A549 (cell line): ENCODE measurements around the gene CHAC2. TPM values are rescaled to one million over a fixed set of nuclear protein-coding genes. Genes with fewer than 3 reads are reported as not detected.

Experiments used
- ATAC-seq, 2 experiments: fragments of 200-7000 bp in 1 of 2; fragments of >200 bp in 1 of 2; cut with Nextera tagmentation in 1 of 2; cut with Tn5 transposase in 1 of 2; 3 replicates each; pipeline versions ENCODE4 v1.8.0 to v1.9.1; 2018 to 2020; ENCODE audit warnings: mild to moderate bottlenecking in 1 of 2, moderate library complexity in 1 of 2
- CTCF ChIA-PET: fragments of 300-600 bp; sonication (Branson Sonifier 250); formaldehyde crosslinking; extraction: SDS; loops from one replicate; lab custom pipeline; 2021; ENCODE audit warnings: antibody characterized with exemption, inconsistent platforms; lab: Yijun Ruan, JAX
- POLR2A ChIA-PET: fragments of 350-600 bp; formaldehyde crosslinking; extraction: SDS; loops from one replicate; lab custom pipeline; 2021; ENCODE audit warnings: antibody characterized with exemption, inconsistent platforms; lab: Yijun Ruan, JAX
- DNase-seq, 2 experiments: peaks; one replicate each; pipeline versions ENCODE4 v3.0.0 to v3.0.0-alpha.2; 2011 to 2016; ENCODE audit warnings: low read depth in 1 of 2, low spot score in 1 of 2
- FAIRE-seq: peaks from 2 replicates; lab custom pipeline; 2011; peaks lifted over from hg19 to GRCh38; lab: Jason Lieb, UNC
- H3K27ac ChIP-seq, 2 experiments: fragments of >200 bp; sonication (Bioruptor Twin); formaldehyde crosslinking; 3 replicates each; pipeline ENCODE4 v1.5.1; 2016 to 2017
- H3K4me1 ChIP-seq: fragments of >200 bp; sonication (Bioruptor Twin); formaldehyde crosslinking; 3 replicates; pipeline ENCODE4 v1.6.1; 2016
- H3K4me2 ChIP-seq: fragments of >200 bp; sonication (Bioruptor Twin); formaldehyde crosslinking; 3 replicates; pipeline ENCODE4 v1.6.1; 2016
- H3K4me3 ChIP-seq: fragments of >200 bp; sonication (Bioruptor Twin); formaldehyde crosslinking; 3 replicates; pipeline ENCODE4 v1.5.1; 2016
- H3K9me3 ChIP-seq: fragments of >200 bp; sonication (Bioruptor Twin); formaldehyde crosslinking; 3 replicates; pipeline ENCODE4 v1.6.1; 2016
- CBX8 ChIP-seq: fragments of 200-600 bp; sonication (generic); IDR thresholded peaks from 2 replicates; pipeline ENCODE4 v1.6.1; 2016
- CHD2 ChIP-seq: fragments of 150-350 bp; IDR thresholded peaks from 2 replicates; pipeline ENCODE4 v1.6.1; 2014; ENCODE audit warnings: low read length; ENCODE audit not compliant: partially characterized antibody
- CTCF ChIP-seq: fragments of >200 bp; sonication (Bioruptor Twin); formaldehyde crosslinking; IDR thresholded peaks from 3 replicates; pipeline ENCODE4 v1.5.1; 2016
- E2F6 ChIP-seq: IDR thresholded peaks from 2 replicates; pipeline ENCODE4 v1.6.1; 2012; ENCODE audit warnings: low read depth, borderline replicate concordance
- EP300 ChIP-seq, 2 experiments: fragments of >200 bp; sonication (Bioruptor Twin); formaldehyde crosslinking; IDR thresholded peaks; 2 replicates in 1 of 2; 3 replicates in 1 of 2; pipeline ENCODE4 v1.6.1; 2016 to 2017
- GATA3 ChIP-seq: IDR thresholded peaks from 2 replicates; pipeline ENCODE4 v1.6.1; 2012; ENCODE audit warnings: borderline replicate concordance
- HDAC2 ChIP-seq: fragments of 200-600 bp; sonication (generic); IDR thresholded peaks from 2 replicates; pipeline ENCODE4 v1.6.1; 2016
- HMGXB4 ChIP-seq: fragments of 250-450 bp; sonication (Bioruptor Pico); IDR thresholded peaks from 2 replicates; pipeline ENCODE4 v1.5.0; 2021; ENCODE audit warnings: mild to moderate bottlenecking, moderate library complexity, borderline replicate concordance
- HOXA7 ChIP-seq: fragments of 250-450 bp; sonication (Bioruptor Pico); IDR thresholded peaks from 2 replicates; pipeline ENCODE4 v1.5.0; 2020; ENCODE audit warnings: mild to moderate bottlenecking, moderate library complexity
- HOXB13 ChIP-seq: fragments of 250-450 bp; sonication (Bioruptor Pico); IDR thresholded peaks from 2 replicates; pipeline ENCODE4 v1.5.0; 2020; ENCODE audit warnings: low read depth, mild to moderate bottlenecking, moderate library complexity
- JUN ChIP-seq, 2 experiments: fragments of >200 bp; sonication (Bioruptor Twin); formaldehyde crosslinking; IDR thresholded peaks; 2 replicates in 1 of 2; 3 replicates in 1 of 2; pipeline ENCODE4 v1.6.1; 2016 to 2017
- MAZ ChIP-seq: fragments of 150-350 bp; IDR thresholded peaks from 2 replicates; pipeline ENCODE4 v1.6.1; 2014; ENCODE audit warnings: antibody characterized with exemption, low read depth, low read length, borderline replicate concordance
- NFE2L2 ChIP-seq: fragments of 150-350 bp; conservative IDR thresholded peaks from 2 replicates; pipeline ENCODE4 v1.6.1; 2014; ENCODE audit warnings: low read length
- PHF8 ChIP-seq: fragments of 200-600 bp; sonication (generic); IDR thresholded peaks from 2 replicates; pipeline ENCODE4 v1.6.1; 2016; ENCODE audit warnings: low read depth, mild to moderate bottlenecking, antibody characterized with exemption, moderate library complexity, borderline replicate concordance
- POLR2A ChIP-seq: IDR thresholded peaks from 2 replicates; pipeline ENCODE4 v1.6.1; 2012; ENCODE audit warnings: mild to moderate bottlenecking, low read length
- POLR2AphosphoS2 ChIP-seq: conservative IDR thresholded peaks from 2 replicates; pipeline ENCODE4 v1.6.1; 2012; ENCODE audit warnings: low read length, improper control_type of control experiment, inconsistent platforms
- SREBF2 ChIP-seq: fragments of 450-650 bp; IDR thresholded peaks from 2 replicates; pipeline ENCODE4 v1.6.1; 2014; ENCODE audit warnings: mild to moderate bottlenecking, moderate library complexity
- ZC3H11A ChIP-seq: fragments of 450-650 bp; IDR thresholded peaks from 2 replicates; pipeline ENCODE4 v1.6.1; 2014; ENCODE audit warnings: antibody characterized with exemption, mild to moderate bottlenecking
- ZFP36 ChIP-seq: fragments of 450-650 bp; IDR thresholded peaks from 2 replicates; pipeline ENCODE4 v1.6.1; 2014; ENCODE audit warnings: borderline replicate concordance; ENCODE audit not compliant: partially characterized antibody
- ZSCAN20 ChIP-seq: fragments of 250-450 bp; sonication (Bioruptor Pico); IDR thresholded peaks from 2 replicates; pipeline ENCODE4 v1.8.0; 2022; ENCODE audit warnings: mild to moderate bottlenecking, moderate library complexity
- WGBS: methylation state at CpG from one replicate; pipeline ENCODE4 v1.1.6; 2017; ENCODE audit errors: missing lambda C conversion rate; 5-methylcytosine and 5-hydroxymethylcytosine counted together
- polyA plus RNA-seq, 4 experiments: library from polyadenylated mRNA; depleted of rRNA in 3 of 4; stranded (reverse); fragments of >200 nt; fragmentation: RNase III in 1 of 4; extraction: RNeasy Plus Mini Kit Qiagen cat#74134 plus additional on column Dnase treatment in 1 of 4; gene quantifications; 2 replicates in 3 of 4; 3 replicates in 1 of 4; pipeline ENCODE4 v1.2.3, GENCODE V29; 2011 to 2017
- TF ChIP-seq, protein P1 (sequence below): fragments of 150-350 bp; IDR thresholded peaks from 2 replicates; pipeline ENCODE4 v1.6.1; 2014; ENCODE audit warnings: low read depth, mild to moderate bottlenecking, low read length
- TF ChIP-seq, protein P2 (sequence below): fragments of >200 bp; sonication (Bioruptor Twin); formaldehyde crosslinking; IDR thresholded peaks from 2 replicates; pipeline ENCODE4 v1.6.1; 2016
- TF ChIP-seq, protein P3 (sequence below): IDR thresholded peaks from 2 replicates; pipeline ENCODE4 v1.6.1; 2012

The CHAC2 gene
- polyA plus RNA-seq, 2 of the 4 experiments (the other 2 are of a cell fraction) = 20.1 to 21.8 TPM

- 85% methylated on average over 4 of the region's 4 CpGs for WGBS
- FAIRE-seq (no peak), DNase-seq (no peak), ATAC-seq (no peak)
- ChIA-PET POLR2A (no interaction called here), CTCF (interaction anchor here (1.8 kb wide), 1 partner anchor 33 kb away, joined by 4 read pairs; the partner anchor contains the start of genes ASB3 and ERLEC1)
- TF ChIP-seq GATA3 (no peak), HOXA7 (CRISPR knock-in tag) (no peak), HMGXB4 (CRISPR knock-in tag) (no peak), ZFP36 (no peak), SREBF2 (no peak), JUN (IDR thresholded peaks at IDR 0.05) (no peak), EP300 (IDR thresholded peaks at IDR 0.05) (no peak), HDAC2 (no peak), CHD2 (no peak), CBX8 (no peak), NFE2L2 (no peak)
- TF ChIP-seq, protein P1, sequence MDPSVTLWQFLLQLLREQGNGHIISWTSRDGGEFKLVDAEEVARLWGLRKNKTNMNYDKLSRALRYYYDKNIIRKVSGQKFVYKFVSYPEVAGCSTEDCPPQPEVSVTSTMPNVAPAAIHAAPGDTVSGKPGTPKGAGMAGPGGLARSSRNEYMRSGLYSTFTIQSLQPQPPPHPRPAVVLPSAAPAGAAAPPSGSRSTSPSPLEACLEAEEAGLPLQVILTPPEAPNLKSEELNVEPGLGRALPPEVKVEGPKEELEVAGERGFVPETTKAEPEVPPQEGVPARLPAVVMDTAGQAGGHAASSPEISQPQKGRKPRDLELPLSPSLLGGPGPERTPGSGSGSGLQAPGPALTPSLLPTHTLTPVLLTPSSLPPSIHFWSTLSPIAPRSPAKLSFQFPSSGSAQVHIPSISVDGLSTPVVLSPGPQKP = no peak
- H3K4me1 ChIP-seq = no peaks in the 10 kb centered on the region
- H3K9me3 ChIP-seq = no peaks in the 10 kb centered on the region
- H3K4me2 ChIP-seq = no peak overlapping the region
- H3K4me3 ChIP-seq = no peak overlapping the region
- H3K27ac ChIP-seq = no peak overlapping the region
Measured at GRCh38 chr2:53819634-53820033, 52.0 kb downstream of the CHAC2 start.

GRCh38 chr2:53820048-53820447 is 52.4 kb downstream of the CHAC2 start:
- ATAC-seq (no peak), DNase-seq (no peak), FAIRE-seq (no peak)
- WGBS = 91% methylated on average over 9 of the region's 9 CpGs
- CTCF ChIA-PET = interaction anchor here (1.8 kb wide), 1 partner anchor 33 kb away, joined by 4 read pairs; the partner anchor contains the start of genes ASB3 and ERLEC1
- TF ChIP-seq, protein P2, sequence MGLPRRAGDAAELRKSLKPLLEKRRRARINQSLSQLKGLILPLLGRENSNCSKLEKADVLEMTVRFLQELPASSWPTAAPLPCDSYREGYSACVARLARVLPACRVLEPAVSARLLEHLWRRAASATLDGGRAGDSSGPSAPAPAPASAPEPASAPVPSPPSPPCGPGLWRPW = no peak
- no peak for TF ChIP-seq PHF8
- no peak for TF ChIP-seq POLR2A
- TF ChIP-seq HOXA7 (CRISPR knock-in tag) = no peak
- no peak for TF ChIP-seq POLR2AphosphoS2
- TF ChIP-seq E2F6 = no peak
- no peak for TF ChIP-seq ZFP36
- TF ChIP-seq ZC3H11A = no peak
- TF ChIP-seq HOXB13 (CRISPR knock-in tag) = no peak
- TF ChIP-seq, protein P3, sequence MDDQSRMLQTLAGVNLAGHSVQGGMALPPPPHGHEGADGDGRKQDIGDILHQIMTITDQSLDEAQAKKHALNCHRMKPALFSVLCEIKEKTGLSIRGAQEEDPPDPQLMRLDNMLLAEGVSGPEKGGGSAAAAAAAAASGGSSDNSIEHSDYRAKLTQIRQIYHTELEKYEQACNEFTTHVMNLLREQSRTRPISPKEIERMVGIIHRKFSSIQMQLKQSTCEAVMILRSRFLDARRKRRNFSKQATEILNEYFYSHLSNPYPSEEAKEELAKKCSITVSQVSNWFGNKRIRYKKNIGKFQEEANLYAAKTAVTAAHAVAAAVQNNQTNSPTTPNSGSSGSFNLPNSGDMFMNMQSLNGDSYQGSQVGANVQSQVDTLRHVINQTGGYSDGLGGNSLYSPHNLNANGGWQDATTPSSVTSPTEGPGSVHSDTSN = no peak
- TF ChIP-seq ZSCAN20 (CRISPR knock-in tag) = no peak
- TF ChIP-seq MAZ = no peak
- no peak for TF ChIP-seq CTCF
- Histone ChIP-seq H3K9me3 (no peaks in the 10 kb centered on the region), H3K4me3 (no peak overlapping the region), H3K27ac (no peak overlapping the region), H3K4me1 (no peaks in the 10 kb centered on the region), H3K4me2 (no peak overlapping the region)
- POLR2A ChIA-PET = no interaction called here
